NOMO-1 treated with dmso at 0.1 percent for 144 hours (cell line): Measurements from ENCODE around the gene HTR2C.
"Not testable (repeated sequence)": the region's sequence is repeated elsewhere in the genome, so short reads cannot be mapped to it uniquely, and the experiment has no call there.

Experiments used
- DNase-seq: peaks from one replicate; lab custom pipeline; 2025; ENCODE audit not compliant: unreplicated experiment; lab: John Stamatoyannopoulos, UW

The HTR2C gene

DNA sequence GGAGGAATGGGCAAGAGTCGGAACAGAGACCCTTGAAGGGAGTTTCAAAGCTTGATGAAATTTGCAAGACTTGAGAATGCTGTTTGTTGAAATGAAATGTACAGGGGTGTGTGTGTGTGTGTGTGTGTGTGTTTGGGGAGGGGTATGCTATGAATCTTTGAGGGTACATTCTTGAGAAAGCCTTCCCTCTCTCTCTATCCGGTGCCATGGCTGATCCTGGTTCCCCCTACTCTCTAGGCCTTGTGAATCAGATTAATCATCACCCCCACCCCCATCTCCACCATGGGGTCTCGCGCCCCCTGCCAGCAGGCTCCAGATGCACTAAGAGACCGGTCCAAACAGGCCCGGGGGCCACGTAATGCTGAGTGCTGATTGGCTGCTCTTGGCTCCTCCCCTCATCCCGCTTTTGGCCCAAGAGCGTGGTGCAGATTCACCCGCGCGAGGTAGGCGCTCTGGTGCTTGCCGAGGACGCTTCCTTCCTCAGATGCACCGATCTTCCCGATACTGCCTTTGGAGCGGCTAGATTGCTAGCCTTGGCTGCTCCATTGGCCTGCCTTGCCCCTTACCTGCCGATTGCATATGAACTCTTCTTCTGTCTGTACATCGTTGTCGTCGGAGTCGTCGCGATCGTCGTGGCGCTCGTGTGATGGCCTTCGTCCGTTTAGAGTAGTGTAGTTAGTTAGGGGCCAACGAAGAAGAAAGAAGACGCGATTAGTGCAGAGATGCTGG is at the start of gene HTR2C:
TSS of gene HTR2C (plus strand) at position 441 of the 729 bp plus-strand sequence. CDS start 142,851 bp downstream, outside the sequence.
- DNase-seq: no peak

GRCh38 chrX:114580336-114580735 is 3.5 kb upstream of the HTR2C start:
- no peak for DNase-seq

DNA sequence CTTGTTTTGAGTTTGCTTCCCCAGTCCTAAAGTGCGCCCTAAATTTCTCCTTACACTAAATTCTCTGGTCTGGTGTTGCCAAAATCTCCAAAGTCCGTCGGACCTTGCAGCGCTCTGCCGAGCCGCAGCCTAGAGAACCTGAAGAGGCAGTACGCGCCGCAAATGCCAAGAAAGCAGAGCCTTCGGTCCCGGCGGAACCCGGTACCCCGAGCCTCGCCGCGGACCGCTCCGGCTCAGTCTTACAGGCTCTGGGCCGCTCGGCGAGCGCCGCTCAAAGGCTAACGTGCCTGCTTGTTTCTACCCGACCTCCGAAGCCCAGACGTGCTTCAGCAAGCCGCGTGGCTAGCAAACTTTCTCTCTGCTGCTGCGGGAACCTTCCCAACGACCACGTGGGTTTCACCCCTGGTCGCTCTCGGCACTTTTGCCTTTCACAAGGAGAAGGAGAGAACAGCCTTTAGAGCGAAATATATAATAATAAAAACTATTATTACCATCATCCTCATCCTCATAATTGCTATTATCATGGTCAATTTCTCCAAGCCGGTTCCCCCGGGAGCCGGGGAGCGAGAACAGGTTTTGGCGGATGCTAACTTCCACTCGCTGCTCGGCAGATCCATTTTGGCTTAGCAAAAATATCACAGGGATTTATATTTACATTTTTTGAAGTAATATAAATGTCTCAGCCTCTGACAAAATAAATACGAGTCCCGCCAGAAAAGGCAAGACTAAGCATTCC is 2.2 kb upstream of the HTR2C start:
- no peak for DNase-seq

DNA sequence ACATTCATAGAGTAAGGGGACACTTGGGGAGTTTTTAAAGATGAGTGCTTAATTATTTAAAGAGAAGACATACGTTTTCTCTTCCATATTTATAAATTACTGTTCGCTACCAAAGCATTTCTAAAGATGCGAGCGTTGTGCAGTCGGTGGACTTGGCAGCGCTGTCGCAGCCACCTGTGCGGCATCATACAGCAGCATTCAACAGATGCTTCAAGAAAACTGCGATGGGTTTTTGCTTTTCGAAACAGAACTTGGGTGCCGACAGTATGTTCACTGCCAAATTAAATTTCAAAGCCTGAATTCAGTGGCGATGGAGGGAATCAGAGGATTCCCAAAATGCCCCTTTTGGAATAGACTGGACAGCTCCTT is 1.6 kb upstream of the HTR2C start:
- DNase-seq: no peak

GRCh38 chrX:114582698-114583395 is 1.0 kb upstream of the HTR2C start:
- DNase-seq: no peak

DNA sequence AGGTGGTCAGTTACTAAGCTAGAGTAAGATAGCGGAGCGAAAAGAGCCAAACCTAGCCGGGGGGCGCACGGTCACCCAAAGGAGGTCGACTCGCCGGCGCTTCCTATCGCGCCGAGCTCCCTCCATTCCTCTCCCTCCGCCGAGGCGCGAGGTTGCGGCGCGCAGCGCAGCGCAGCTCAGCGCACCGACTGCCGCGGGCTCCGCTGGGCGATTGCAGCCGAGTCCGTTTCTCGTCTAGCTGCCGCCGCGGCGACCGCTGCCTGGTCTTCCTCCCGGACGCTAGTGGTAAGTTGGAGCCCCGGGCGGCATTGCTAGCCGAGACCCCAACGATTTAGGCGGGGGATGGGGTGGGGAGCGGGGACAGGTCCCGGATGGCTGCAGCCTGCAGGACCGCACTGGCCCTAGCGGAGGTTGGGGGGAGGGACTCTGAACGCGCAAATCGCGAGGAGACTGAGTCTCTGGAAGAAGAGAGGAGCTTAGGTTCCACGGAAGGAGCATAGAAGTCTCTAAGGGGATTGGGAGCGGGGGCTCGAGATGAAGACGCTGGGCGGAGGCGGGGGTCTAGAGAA is 573 bp downstream of the HTR2C start:
- no peak for DNase-seq

DNA sequence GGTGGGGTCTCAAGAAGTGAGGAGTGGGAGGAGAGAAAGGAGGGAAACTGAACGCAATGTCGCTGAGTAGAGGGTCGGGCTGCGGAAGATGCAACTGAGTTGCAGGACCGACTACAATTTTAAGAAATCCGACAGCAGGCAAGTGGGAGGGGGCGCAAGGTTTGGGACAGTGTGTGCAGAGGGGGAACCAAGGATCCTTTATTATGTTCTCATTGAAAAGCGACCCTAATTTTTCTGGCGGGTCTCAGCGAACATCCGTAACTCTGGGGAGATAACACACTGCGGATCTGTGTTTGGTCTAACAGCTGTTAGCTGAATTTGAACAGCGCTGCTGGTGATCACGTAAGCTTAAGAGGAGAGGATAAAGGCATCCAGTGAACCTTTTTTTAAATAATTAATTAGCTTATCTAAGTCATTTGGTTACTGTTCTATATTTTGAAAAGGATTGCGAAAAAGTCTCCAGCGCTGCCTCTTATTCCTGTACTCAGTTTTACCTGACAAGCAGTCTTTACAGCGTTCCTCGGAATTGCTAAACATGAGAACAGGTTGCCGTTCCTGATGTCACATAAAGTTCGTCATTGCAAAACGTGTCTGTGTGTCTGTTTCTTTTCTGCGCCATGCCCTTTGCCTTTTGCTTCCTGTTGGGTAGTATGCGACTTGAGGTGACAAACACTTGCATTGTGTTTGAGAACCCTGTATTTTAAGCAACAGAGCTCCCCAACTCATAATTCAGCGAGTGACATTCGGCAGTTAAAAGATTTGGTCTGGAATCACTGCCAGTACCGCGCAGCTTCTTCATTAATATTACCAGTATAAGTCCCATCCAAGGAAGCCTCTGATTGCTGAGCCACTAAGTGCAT is 1.3 kb downstream of the HTR2C start:
- no peak for DNase-seq

DNA sequence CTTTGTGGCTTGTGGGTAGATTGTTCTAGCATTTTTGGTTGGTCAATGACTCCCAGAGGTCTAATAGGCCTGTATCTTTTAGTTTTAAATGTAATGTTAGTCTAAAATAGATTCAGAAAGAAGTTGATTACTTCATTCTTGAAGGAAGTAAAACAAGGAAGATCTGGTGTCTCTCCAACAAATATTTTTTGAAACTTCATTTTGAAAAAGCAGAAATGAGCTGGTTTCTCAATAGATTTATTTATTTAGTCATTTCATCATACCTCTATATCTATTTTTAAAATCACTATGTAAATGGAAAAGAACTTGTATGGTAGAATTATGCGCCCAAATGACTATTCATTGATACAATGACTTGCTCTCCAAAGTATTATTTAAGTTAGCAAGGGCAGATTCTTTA is 7.2 kb downstream of the HTR2C start:
- DNase-seq: no peak

GRCh38 chrX:114599305-114599704 is 15.4 kb downstream of the HTR2C start:
- DNase-seq: no peak

- no peak for DNase-seq
Observed at GRCh38 chrX:114599911-114600310, 16.0 kb downstream of the HTR2C start.

DNA sequence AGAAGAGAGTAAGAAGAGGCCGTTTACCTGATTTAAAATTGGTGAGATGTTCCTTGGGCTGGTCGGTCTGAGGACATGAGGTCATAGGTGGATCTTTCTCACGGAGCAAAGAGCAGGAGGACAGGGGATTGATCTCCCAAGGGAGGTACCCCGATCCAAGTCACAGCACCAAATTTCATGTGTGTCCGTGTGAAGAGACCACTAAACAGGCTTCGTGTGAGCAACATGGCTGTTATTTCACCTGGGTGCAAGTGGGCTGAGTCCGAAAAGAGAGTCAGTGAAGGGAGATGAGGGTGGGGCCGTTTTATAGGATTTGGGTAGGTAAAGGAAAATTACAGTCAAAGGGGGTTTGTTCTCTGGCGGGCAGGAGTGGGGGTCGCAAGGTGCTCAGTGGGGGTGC is 22.7 kb downstream of the HTR2C start:
- not testable (repeated sequence) for DNase-seq

GRCh38 chrX:114611018-114611619 is 27.2 kb downstream of the HTR2C start:
- DNase-seq: no peak

GRCh38 chrX:114615765-114616164 is 31.9 kb downstream of the HTR2C start:
- no peak for DNase-seq

GRCh38 chrX:114619874-114620273 is 36.0 kb downstream of the HTR2C start:
- no peak for DNase-seq

DNA sequence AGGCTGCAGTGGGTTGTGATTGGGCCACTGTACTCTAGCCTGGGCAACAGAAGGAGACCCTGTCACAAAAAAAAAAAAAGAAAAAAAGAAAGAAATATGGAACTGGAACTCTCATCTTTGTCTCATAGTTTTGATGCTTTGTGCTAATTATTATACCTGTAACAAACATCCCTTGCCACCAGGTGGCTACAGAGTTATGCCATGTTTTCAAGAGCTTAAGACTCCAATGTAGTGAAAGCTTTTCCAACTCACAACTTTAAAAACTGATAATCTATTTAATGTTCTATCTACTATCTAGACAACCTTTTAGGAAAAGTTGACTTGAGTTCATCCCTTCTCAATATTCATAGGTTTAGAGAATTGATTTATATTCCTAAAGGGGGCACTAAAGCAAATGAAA is 42.4 kb downstream of the HTR2C start:
- DNase-seq: no peak

GRCh38 chrX:114635986-114636385 is 52.1 kb downstream of the HTR2C start:
- no peak for DNase-seq

DNA sequence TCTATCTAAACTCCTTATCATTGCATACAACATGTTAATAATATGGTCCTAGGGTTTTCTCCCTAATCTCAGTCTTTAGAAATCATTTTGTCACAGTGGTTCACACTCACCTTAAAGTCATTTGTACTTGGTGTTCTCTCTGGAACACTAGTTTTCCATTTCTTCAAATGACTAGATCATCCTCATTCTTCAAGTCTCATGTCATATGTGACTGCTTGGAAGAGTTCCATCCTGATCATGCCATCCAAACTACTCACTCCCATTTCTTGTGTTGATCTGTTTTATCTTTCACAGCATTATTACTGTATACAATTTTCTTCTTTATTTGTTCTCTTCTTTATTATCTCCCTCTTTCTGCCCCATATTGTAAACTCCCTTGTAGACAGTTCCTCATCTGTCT is 66.5 kb downstream of the HTR2C start:
- DNase-seq: no peak

DNA sequence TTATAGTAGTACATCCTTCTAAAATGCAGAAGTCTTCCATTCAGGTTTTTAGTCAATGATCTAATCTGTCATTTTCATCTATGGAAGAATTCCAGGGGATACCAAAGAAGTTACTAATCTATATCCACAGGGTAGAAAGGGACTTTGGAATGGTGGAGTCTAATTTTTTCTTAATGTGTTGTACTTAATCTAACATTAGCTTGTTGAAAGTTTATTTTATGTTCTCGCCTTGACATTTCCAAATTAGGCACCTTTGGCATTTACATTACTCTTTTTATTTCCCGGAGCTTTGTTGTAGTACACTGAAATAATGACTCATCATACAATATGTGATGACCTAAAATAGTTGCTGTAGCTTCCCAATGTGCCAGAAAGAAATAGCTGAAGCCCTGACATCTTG is 91.5 kb downstream of the HTR2C start:
- no peak for DNase-seq

- not testable (repeated sequence) for DNase-seq
Observed at GRCh38 chrX:114700533-114700932, 116.6 kb downstream of the HTR2C start.

DNA sequence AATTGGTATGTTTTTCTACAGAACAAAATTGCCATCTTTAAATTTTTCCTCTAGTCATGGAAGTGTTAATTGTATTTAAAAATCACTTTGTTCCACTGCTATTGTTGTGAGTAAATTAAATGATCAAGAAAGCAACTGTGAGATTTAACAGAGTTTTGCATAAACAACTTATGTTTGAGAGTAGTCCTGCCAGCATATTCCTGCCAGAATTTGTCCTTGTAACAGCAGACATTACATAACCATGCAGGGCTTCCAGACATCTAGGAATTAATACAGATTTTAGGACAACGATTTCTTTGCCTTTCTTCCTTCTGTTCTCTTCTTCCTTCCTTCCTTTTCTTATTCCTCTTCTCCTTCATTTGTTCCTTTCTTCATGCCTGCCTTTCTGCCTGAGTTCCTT is 125.5 kb downstream of the HTR2C start:
- DNase-seq: no peak
